Upper lobe of left lung (tissue), 4 donors: ENCODE measurements around the gene NPHP4.

ENCODE experiments used
- CTCF ChIP-seq, 6 experiments: fragments of 450-650 bp in 4 of 6; fragments of 200-600 bp in 2 of 6; sonication (generic) in 2 of 6; IDR thresholded peaks; one replicate each; pipeline ENCODE4 v1.5.1; 2016 to 2019; ENCODE audit warnings: antibody characterized with exemption in 6 of 6
- POLR2A ChIP-seq, 4 donors: fragments of 450-650 bp; IDR thresholded peaks; one replicate each; pipeline ENCODE4 v1.5.1; 2016 to 2017; ENCODE audit warnings: antibody characterized with exemption in 4 of 4, mild to moderate bottlenecking in 2 of 4

- TF ChIP-seq POLR2A (IDR thresholded peaks at IDR 0.05): no peak
- TF ChIP-seq CTCF (IDR thresholded peaks at IDR 0.05): no peak
Measured at GRCh38 chr1:5814046-5814619, 178.1 kb downstream of the NPHP4 start.
